Tongue (tissue), 2 donors: Measurements from ENCODE around the gene FCGR3B. TPM values are rescaled to one million over a fixed set of nuclear protein-coding genes. Genes with fewer than 3 reads are reported as not detected.
A peak's percentile ranks its signal among the peaks of the same experiment; 100 is the strongest.
"Not testable (repeated sequence)": the region's sequence is repeated elsewhere in the genome, so short reads cannot be mapped to it uniquely, and the experiment has no call there.

Experiments used
- DNase-seq: peaks from one replicate; pipeline ENCODE4 v3.0.0-alpha.2; 2015
- total RNA-seq: library from RNA; depleted of rRNA; stranded (reverse); fragments of >200 nt; gene quantifications from one replicate; pipeline ENCODE4 v1.2.3, GENCODE V29; 2014

Gene FCGR3B
- total RNA-seq, 1 donor from 2014 or later: 1.4 TPM

DNA sequence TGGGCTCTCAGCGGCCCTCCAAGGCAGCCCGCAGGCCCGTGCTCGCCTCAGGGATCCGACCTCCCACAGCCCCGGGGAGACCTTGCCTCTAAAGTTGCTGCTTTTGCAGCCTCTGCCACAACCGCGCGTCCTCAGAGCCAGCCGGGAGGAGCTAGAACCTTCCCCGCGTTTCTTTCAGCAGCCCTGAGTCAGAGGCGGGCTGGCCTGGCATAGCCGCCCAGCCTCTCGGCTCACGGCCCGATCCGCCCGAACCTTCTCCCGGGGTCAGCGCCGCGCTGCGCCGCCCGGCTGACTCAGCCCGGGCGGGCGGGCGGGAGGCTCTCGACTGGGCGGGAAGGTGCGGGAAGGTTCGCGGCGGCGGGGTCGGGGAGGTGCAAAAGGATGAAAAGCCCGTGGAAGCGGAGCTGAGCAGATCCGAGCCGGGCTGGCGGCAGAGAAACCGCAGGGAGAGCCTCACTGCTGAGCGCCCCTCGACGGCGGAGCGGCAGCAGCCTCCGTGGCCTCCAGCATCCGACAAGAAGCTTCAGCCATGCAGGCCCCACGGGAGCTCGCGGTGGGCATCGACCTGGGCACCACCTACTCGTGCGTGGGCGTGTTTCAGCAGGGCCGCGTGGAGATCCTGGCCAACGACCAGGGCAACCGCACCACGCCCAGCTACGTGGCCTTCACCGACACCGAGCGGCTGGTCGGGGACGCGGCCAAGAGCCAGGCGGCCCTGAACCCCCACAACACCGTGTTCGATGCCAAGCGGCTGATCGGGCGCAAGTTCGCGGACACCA is 25.0 kb downstream of the FCGR3B start:
- DNase-seq: peak; percentile 13

DNA sequence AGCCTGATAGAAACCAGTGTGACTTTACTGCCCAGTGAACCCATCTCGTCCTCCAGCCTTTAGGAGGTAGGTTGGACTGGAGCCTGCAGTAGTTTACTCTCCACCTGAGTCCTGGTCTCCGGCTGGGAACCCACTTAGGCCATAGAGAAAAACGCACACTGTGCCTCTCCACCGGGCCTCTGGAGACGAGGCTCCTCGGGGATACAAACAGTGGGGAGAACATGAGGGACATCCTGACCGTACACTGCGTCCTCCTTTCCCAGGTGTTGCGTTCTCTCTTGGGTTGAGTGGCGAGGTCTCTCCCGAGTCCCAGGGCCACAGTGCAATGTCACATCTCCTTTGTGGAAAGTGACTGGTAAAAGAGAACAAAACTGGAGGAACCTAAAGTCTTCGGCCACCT is 26.0 kb downstream of the FCGR3B start:
- not testable (repeated sequence) for DNase-seq

DNA sequence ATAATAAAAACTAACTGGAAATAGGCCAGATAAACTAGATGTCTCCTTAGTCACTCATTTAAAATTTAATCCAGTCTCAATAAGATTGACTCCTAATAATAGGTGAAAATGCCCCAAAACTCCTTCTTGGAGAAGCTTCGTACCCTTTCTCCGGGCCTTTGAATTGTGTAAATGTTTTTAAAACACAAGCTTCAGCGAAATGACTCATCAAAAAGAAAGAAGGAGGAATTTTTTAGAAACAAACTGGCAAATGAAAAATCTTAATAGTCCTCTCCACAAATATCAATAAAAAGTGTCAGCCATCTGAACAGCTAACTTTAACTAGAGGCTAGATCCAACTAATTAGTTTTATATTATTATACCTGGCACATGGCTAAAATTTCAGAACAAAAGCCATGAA is 33.9 kb downstream of the FCGR3B start:
- DNase-seq: not testable (repeated sequence)

DNA sequence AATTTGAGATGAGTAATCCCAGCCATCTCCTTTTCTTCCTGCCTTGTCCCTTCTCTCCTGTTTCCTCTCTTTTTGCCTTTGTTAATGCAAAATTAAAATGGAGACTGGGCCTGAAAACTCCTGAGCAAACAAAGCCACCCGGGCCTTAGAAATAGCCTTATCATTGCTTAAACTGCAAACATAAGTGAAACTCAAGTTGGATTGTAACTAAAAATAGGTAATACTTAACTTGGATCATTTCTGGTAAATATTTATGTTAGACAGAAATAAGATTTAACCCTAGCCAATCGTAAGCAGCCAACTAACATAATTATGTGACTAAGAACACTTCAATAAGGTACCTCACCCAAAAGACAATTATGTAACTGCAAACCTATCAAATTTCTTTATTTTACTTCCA is 35.4 kb downstream of the FCGR3B start:
- not testable (repeated sequence) for DNase-seq

DNA sequence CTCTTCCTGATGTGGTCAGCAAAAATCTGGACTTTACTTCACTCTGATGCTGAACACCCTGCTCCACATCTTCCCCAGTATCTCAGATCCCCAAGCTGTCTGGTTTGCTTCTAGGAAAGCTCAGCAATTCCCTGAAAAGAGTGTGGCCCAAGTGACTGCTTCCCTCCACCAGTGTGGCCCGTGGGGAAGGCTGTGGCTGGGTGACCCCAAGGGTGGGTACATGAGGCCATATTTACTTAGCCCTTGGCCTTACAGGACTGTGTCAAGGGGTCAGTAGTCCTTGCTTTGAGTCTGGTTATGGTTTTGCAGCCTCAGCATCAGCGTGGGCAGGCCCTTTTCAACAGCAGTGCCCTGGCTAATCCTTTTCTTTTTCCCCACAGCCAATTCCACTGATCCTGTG is 35.8 kb downstream of the FCGR3B start:
- DNase-seq: not testable (repeated sequence)

DNA sequence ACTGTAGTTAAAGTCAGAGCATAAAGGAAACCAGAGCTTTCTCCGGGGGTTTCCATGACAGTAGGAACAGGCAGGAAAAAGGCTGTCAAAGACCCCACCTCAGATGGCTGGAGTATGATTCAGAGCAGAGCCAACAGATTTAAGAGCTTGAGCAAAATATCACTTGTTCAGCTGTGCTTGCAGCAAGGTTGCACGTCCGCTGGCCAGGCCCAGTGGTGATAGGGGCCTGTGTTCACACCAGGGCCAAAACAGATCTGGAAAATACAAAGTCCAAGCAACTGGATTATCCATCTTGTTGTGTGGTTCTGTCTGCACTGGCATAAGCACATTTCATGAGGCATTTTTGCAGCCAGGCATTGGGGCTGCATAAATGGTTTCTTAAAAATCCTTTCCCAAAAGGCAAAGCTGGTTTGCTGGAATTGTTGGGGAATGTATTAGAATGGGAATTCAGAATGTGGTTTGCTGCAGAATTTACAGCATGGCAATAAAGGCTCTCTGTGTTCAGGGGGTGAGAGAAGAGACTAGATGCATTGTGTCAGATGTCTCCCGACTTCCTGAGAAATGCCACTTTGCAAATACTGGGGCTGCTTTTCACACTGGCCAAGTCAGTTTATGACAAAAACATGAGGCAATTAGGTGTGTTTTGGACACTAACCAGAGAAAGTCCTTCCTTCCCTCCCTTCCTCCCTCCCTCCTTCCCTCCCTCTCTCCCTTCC is 36.5 kb downstream of the FCGR3B start:
- DNase-seq: not testable (repeated sequence)

DNA sequence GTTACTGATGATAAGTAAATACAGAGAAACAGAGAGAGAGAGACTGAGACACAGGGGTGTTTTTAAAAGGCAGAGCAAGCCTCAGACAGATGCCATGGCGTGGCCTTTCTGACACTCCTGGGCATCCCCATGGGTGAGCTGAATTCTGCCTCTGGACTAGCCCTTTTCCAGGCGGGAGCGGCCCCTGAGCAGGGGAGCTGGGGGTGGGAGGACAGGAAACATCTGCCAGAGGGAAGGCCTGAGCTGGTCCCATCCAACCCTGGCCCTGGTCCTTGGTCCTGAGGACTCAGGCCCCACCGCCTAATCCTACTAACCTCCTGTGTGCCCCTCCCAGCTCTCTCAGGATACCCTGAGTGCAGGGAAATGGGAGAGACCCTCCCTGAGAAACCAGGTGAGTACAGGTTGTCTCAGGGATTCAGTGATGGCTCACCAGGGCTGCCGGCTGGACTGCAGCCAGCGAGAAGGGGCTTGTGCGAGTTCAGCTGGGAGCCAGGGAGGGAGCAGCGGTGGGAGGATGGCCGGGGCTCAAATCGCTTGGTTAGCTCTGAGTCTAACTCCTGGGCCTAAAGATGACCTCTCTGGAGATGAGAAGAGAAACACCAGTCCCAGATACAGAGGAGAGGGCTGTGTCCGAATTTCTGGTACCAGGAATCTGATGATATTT is 37.8 kb downstream of the FCGR3B start:
- not testable (repeated sequence) for DNase-seq

DNA sequence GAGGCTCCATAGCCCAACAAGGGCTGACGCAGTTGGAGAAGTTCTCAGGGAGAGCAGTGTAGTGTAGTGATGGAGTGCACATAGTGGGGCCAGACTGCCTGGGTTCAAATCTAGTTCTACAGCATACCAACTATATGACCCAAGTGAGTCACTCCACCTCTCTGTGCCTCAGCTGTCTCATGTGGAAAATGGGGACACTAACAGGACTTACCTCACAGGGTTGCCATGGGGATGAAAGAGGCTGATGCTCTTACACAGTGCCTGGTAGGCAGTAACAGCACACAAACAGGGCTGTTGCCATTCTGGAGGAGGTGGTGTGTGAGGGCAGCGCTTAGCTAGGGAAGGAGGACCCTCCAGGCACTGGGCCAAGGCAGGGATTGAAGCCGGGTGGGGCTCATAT is 38.4 kb downstream of the FCGR3B start:
- not testable (repeated sequence) for DNase-seq

DNA sequence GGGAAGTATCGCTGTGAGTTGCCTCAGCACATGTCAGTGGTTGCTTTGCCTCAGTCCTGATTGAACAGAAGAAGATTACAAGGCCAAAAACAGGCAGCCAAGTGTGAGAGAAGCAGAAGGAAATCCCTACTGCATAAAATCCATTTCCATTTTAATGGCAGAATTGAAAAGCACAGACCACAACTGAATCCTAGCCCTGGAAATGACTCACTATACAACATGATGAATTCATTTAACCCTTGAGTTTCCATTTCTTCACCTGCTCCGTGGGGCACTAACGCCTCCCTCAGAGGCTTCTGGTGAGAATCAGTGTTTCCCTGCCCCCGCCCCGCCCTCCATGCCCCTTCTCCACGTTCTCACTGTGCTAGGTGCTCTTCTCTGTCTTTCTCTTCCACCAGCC is 41.1 kb downstream of the FCGR3B start:
- not testable (repeated sequence) for DNase-seq

DNA sequence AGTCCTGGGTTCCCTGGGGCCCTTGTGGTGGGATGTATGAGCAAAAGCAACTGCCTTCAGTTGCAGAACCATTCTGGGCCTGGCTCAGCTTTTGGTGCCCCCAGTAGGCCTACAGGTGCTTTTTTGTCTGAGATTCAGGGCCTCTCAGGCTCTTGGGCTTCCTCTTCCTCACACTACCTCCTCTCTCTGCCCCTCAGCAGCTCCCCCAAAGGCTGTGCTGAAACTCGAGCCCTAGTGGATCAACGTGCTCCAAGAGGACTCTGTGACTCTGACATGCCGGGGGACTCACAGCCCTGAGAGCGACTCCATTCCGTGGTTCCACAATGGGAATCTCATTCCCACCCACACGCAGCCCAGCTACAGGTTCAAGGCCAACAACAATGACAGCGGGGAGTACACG is 41.6 kb downstream of the FCGR3B start:
- not testable (repeated sequence) for DNase-seq

DNA sequence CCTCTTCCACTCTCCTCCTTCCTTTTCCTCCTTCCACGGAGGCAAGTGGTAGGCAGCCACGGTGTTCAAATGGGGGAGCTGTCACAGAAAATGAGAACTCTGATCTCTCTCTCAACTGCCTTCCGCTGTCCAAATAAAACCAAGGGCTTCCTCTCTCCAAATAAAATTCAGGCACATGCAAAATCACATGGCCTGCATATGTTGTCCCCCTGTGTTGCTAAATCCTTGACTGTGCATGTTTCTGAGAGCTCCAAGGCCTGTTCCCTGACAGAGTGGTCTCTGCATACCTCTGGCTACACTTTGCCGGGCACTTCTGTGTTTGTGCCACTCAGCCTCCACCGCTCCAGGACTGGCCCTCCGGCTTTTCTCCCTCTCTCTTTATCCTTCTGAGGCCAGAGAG is 42.4 kb downstream of the FCGR3B start:
- DNase-seq: not testable (repeated sequence)

DNA sequence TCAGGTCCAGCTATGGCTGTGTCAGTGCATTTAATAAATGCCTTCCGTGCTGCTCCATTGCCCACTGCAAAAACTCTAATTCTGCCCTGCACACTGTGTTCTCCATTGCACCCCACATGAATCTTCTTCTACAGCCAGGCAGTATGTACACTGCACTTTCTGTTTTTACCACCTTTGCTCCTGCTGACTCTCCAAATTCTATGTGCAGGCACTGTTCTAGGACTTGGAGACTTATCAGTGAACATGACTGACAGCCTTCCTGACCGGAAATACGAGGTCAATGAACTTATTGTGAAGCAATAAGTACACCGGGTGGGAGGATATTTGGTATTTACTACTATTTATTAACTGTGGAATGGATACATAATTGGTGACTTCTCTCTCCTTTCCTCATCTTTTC is 48.1 kb downstream of the FCGR3B start:
- DNase-seq: not testable (repeated sequence)

DNA sequence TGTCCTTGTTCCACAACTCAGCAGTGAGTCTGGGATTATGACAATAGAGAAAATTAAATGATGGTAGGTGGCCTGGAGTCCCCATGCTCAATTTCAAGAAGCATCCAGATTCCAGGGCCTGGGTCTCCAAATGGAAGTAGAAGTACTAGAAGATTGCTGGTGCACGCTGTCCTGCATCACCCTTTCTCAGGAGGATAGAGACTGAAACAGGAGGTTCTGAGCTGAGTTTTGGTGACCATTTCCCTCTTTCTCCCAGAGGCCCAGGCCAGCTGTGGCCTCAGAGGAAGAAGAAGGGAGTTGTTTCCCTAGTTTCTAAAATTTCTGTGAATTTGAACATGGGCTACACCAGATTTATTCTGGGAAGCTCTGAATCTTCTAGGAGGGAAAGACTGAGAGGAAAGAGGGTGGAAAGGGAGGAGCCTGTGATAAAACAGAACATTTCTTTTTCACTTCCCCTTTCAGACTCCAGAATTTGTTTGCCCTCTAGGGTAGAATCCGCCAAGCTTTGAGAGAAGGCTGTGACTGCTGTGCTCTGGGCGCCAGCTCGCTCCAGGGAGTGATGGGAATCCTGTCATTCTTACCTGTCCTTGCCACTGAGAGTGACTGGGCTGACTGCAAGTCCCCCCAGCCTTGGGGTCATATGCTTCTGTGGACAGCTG is 50.0 kb downstream of the FCGR3B start:
- not testable (repeated sequence) for DNase-seq

DNA sequence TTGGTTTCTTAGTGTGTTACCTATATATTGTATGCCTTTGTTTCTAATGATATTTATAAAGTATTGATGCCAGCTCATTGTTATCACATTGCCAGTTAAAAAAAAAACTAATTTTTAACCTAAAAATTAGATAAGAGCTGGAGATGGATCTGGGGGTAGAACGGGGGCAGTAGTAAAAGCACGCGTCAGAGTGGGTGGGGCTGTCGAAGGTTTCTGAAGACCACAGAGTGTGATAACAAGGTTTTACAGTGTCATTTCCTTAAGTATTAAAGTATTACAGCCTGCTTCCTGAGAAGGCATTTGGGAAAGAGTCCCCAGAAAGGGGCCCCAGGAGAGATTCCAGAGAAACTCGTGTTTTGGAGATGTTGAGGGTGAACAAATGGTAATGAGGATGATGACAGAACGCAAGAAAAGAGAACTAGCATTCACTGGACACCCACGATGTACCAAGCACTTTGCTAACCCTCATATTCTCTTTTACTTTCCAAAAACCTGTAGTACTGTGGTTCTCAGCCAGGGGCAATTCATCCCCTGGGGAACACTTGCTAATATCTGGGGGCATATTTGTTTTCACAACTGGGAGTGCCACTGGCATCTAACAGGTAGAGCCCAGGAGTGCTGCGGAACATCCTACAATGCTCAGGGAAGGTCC is 51.0 kb downstream of the FCGR3B start:
- DNase-seq: not testable (repeated sequence)

DNA sequence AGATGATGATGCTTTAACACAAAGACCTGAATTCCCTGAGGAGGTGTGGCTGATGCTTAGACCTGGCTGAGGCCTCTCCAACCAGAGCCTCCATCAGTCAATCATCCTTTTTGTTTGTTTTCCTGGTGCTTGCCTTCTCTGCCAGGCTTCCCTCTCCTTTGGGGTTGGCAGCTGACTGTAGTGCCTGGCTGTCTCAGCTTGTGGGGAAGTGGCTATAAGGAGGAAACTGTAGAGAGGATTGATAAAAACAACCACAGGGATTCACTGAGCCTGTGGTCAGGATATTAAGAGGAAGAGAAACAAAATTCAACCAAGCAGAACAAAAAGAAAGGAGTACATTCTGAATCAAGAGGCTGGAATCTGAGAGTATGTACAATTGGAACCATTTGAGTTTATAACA is 54.3 kb downstream of the FCGR3B start:
- not testable (repeated sequence) for DNase-seq

Other genes with a start within 250 kb of the FCGR3B start
- gene FCGR2A, start 125.7 kb downstream of the FCGR3B start, total RNA-seq: 14.8 TPM
- 10.2 TPM for gene HSPA6, start 106.6 kb downstream of the FCGR3B start, total RNA-seq
- gene FCGR3A, start 81.4 kb downstream of the FCGR3B start, total RNA-seq: 3.4 TPM
- 1.6 TPM for gene FCGR2B, start 32.0 kb upstream of the FCGR3B start, total RNA-seq
- gene FCRLA, start 76.1 kb upstream of the FCGR3B start, total RNA-seq: 1.4 TPM
- 1.0 TPM for gene FCRLB, start 90.4 kb upstream of the FCGR3B start, total RNA-seq
- gene DUSP12, start 118.6 kb upstream of the FCGR3B start, total RNA-seq: 55.5 TPM
- gene ATF6, start 135.1 kb upstream of the FCGR3B start, total RNA-seq: 26.7 TPM